Uterus (tissue), 2 donors: ENCODE data around the gene SARS2.

Source experiments
- CTCF ChIP-seq, 4 experiments: fragments of 200-600 bp in 2 of 4; fragments of 450-650 bp in 2 of 4; sonication (generic) in 2 of 4; IDR thresholded peaks; one replicate each; pipeline ENCODE4 v1.5.1; 2016 to 2019; ENCODE audit warnings: antibody characterized with exemption in 4 of 4, mild to moderate bottlenecking in 2 of 4, moderate library complexity in 1 of 4
- POLR2A ChIP-seq, 2 donors: fragments of 450-650 bp; IDR thresholded peaks; one replicate each; pipeline ENCODE4 v1.6.1; 2016; ENCODE audit warnings: antibody characterized with exemption in 2 of 2, mild to moderate bottlenecking in 1 of 2, moderate library complexity in 1 of 2

- no peak for TF ChIP-seq CTCF (IDR thresholded peaks at IDR 0.05)
- no peak for TF ChIP-seq POLR2A (IDR thresholded peaks at IDR 0.05)
Measured at GRCh38 chr19:38918526-38918925, 12.0 kb downstream of the SARS2 start.
